Measurements from ENCODE around the gene ITSN2.
A peak's percentile ranks its signal among the peaks of the same experiment; 100 is the strongest.
"Not testable (repeated sequence)": the region's sequence is repeated elsewhere in the genome, so short reads cannot be mapped to it uniquely, and the experiment has no call there.

The ITSN2 gene

DNA sequence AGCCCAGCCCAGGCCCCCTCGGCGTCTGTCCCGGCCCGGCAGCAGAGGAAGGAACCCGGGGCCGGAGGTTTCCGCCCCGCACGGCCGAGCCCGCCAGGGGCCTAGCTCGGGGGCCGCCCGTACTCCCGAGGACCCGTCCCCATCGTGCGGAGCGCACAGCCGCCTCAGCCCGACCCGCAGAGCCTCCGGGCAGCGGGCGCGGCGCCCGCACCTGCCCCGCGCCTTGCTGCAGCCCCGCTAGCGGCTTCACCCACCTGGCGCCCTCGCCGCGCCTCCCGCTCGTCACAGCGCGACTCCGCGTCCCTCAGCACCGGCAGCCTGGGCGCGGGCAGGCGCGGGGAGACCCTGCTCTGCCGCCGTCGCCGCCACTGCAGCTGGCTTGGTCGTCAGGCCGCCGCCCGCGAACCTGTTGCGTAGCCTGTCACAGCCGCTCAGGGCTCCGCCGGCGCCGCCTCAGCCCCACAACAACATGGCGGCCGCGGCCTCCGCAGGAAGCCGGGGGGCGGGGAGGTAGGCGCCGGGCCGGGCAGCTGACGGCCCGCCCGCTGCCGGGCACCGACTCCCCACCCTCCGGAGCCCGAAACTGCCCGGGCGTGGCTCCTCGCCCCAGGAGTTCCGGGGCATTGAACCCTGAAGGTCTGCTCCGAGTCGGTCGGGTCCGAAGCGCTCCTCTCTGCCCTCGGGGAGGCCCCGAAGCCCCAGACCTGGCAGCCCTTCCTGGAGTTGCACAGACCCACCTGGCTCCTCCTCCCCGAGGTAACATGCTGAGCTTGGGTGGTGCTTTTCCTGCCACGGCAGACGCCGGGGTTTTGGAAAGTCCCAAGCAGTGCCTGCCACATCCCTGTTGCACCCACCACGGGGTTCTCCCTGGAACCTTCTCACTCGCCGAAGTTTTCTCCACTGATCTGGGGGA lies at the start of gene ITSN2:
ITSN2 (minus strand) TSS at position 487 of the 913 bp plus-strand sequence. CDS start 32,454 bp downstream, outside the sequence.
- DNase-seq = peak; percentile 91

DNA sequence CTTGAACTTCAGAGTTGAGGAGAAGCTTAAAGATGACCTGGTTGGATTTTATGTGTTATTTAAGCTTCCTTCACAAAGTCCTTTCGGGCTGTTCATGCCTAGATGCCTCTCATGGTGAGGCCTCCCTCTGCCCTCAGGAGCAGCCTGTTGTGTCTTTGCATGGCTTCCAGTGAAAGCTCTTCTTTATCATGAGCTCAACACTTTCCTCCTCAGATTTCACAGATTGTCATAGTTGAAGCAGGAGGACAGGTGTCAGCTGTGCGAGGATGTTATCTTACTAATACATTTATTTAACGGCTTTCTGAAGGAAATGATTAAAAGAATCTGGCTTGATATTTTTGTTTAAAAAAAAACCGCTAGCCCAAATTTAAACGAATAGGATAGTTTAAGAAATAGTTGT lies 48.8 kb upstream of the ITSN2 start:
- DNase-seq = peak; percentile 20

DNA sequence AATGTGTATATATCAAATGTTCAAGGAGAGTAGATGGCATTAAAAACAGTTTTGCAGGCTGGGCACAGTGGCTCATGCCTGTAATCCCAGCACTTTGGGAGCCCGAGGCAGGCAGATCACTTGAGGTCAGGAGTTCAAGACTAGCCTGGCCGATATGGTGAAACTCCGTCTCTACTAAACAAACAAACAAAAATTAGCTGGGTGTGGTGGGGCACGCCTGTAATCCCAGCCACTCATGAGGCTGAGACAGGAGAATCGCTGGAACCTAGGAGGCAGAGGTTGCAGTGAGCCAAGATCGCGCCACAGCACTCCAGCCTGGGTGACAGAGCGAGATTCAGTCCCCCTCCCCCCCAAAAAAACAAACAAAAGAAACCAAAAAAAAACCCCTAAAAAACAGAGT lies 48.4 kb upstream of the ITSN2 start:
- not testable (repeated sequence) for DNase-seq

DNA sequence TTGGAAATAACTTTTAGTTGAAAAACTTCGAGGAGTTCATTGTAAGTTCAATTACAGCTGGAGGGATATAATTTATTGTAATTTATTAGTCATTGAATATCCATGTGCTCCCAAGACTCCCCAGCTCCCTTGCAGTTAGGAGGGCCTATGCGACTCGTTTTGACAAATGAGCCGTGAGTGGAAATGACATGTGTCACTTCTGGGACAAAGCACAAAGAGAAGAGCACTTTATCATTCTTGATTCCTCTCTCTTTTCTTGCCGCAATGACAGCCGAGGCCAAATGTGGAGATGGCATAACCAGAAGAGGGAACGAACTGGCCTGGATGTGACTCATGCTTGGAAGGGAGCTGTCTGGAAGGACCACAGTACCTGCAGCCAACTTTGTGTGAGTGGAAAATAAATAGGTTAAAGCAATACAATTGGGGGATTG lies 44.2 kb upstream of the ITSN2 start:
- DNase-seq = peak; percentile 77

DNA sequence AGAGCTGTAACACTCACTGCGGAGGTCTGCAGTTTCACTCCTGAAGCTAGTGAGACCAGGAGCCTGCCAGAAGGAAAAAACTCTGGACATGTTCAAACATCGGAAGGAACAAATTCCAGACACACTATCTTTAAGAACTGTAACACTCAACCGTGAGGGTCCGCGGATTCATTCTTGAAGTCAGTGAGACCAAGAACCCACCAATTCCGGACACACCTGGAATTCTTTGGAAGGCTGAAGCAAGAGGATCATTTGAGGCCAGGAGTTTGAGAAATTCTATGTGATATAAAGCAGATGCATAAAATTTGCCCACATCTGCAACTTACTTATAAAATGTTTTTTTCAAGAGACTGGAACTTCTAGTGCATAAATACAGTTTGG lies 43.5 kb upstream of the ITSN2 start:
- DNase-seq = peak; percentile 21

DNA sequence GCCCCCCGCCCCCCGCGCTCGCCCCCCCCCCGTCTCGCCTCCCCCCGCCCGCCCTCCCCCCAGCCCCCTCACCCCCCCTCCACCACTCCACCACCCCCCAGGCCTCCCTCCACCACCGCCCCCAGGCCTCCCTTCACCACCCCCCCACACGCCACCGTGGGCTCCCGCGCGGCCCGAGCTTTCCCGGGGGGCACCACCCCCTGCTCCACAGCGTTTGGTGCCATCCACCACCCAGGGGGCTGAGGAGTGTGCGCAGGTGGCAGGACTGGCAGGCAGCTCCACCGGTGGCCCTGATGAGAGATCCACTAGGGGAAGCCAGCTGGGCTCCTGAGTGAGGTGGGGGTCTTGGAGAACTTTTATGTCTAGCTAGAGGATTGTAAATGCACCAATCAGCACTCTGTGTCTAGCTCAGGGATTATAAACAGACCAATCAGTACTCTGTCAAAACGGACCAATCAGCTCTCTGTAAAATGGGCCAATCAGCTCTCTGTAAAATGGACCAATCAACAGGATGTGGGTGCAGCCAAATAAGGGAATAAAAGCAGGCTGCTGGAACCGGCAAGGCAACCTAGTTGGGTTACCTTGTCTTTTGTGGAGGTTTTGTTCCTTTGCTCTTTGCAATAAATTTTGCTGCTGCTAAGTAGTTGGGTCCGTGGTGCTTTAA lies 43.0 kb upstream of the ITSN2 start:
- no peak for DNase-seq

DNA sequence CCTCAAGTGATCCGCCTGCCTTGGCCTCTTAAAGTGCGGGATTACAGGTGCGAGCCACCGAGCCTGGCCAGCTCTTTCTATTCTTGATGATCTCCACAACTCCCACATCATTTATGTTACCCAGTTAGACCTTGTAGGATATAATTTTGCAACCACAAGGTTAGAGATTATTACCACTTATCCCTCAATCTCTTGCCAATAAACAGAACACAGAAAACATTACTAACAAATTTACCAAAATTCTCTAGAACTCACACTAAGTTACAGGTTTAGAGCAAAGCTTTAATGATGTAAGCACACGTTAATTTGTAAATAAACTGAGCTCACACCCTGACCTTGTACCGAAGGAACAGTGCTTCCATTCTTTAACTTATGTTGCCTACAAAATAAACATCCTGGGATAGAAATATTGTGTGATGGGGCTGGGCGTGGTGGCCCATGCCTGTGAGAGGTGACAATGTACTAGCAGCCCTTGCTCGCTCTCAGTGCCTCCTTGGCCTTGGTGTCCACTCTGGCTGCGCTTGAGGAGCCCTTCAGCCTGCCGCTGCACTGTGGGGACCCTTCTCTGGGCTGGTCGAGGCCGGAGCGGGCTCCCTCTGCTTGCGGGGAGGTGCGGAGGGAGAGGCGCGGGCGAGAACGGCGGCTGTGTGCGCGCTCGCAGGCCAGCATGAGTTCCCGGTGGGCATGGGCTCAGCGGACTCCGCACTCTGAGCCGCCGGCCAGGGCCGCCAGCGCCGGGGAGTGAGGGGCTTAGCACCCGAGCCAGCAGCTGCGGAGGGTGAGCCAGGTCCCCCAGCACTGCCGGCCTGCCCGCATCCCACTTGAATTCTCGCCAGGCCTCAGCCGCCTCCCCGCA lies 42.1 kb upstream of the ITSN2 start:
- DNase-seq = peak; percentile 48

DNA sequence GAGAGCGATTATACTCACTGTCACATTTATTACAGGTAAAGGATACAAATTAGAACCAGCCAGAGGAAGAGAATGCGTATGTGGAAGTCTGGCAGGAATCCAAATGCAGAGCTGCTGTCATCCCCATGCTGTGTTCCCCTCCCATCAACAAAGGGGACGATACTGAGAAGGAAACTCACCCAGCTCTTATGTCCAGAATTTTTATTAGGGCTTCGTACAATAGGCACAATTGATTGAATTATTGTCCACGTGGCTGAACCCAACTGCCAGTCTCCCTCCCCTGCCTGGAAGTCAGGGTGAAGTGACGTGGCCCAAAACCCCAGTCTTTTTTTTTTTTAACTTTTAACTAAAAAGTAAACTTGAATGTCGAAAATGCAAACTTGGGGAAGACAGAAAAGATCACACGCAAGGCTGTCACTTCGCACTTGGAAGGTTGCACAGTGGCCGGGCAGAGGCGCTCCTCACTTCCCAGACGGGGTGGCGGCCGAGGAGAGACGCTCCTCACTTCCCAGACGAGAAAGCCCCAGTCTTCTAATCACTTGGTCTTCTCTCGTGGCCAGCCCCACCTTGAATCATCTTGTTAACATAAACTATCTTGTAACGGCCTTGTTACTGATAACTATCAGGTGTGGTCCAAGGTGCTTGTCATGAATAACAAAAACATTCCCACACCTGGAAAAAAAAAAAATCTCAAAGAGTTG lies 40.0 kb upstream of the ITSN2 start:
- DNase-seq = peak; percentile 61

DNA sequence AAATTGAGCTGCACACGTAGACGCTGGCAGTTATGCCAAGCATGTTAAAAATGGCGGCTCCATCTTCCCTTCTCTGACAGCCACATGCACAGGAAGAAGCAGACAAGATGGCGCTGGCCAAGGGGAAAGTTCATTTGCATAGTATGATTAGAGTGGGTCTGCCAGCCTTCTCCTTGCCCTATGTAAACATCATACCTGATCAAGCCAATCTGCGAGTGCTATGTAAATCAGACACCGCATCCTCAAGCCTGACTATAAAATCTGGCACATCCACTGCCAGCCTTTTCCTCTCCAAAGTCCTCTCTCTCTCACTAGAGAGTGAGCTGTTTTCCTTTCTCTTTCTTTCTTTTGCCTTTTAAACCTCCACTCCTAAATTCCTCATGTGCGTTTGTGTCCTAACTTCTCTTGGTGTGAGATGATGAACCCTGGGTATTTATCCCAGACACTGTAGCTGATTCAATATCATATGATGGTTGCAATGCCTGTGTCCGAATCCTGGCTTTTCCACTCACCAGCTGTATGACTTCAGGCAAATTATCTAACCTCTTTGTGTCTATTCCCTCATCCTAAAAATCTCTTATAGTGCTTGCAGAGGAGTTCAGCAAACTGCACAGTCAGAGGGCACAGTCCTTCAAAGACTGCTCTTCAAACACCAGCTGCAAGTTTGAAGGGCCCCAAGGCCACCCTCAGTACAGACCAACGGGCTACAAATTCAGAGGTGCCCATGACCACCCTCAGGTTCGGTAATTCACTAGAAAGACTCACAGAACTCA lies 39.3 kb upstream of the ITSN2 start:
- no peak for DNase-seq

DNA sequence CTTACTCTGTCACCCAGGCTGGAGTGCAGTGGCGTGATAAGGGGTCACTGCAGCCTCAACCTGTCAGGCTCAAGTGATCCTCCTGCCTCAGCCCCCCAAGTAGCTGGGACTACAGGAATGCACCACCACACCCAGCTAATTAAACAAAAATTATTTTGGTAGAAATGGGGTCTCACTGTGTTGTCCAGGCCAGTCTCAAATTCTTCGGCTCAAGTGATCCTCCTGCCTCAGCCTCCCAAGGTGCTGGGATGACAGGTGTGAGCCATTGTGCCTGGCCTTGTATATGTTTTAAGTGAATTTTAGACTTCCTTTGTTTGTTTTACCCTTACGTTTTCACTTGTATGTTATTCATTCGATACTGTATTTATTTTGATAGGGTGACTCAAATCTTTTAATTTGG lies 34.7 kb upstream of the ITSN2 start:
- no peak for DNase-seq

DNA sequence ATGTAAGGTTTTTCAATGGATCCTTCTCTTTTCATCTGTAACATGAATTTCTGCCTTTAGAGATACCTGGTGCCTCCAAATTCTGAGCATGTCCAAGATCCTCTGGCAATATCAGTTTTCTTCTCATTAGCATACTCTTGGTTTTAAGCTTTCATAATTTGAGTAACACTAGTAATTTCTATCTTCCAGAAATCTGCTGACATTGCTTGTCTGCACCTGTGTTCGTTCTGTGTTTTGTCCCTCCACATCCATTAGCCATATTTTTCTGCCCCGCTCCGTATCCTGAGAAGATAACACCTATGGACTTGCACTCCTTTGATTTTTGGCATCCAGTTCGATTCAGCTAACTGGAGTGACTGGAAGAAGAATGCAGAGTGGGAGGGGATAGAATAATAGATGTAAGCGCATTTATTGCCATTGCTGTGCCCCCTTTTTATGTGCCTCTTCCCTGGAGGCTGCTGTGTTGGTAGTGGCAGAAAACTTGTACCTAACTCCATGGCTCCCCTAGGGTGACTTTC lies 32.3 kb upstream of the ITSN2 start:
- DNase-seq = no peak

DNA sequence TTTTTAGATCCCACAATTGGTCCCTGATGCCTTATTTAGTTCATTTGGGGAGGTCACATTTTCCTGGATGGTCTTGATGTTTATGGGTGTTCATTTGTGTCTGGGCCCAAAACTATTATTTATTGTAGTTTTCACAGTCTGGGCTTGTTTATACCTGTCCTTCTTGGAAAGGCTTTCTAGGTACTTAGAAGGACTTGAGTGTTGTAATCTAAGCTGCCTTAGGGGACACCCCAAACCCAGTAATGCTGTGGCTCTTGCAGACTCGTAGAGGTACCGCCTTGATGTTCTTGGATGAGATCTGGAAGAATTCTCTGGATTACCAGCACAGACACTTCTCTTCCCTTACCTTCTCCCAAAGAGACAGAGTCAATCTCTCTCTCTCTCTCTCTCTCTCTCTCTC lies 25.0 kb upstream of the ITSN2 start:
- DNase-seq = no peak

DNA sequence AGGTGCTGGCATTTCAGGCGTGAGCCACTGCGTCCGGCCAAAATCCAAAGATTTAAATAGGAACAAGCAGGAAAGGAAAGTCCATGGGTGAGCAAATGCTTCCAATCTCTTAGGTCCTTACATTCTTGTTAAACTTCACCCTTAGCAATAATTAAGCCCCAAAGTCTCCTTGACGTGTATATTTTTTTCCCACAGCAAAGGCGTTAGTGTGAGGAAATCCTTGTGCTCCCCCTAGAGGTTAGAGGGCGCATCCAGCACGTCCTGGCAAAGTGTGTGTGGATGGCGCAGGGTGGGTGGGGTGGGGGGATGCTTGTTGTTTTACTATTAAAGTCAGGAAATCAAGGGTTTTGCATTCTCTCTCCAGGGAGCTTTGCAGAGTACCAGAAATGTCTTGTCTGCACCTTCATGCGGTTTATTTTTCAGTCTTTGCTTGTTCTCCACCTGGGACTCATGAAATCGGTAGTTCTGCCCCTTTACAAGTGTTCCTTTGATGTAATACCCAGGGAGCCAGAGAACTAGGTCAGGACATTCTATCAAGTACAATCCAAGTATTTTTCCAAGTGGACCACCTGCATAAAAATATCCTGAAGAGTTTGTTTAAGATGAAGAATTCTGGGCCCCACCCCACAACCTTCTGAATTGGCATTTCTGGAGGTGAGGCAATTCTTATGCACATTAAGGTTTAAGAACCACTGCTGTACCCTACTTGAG lies 22.2 kb upstream of the ITSN2 start:
- peak; percentile 86 for DNase-seq

DNA sequence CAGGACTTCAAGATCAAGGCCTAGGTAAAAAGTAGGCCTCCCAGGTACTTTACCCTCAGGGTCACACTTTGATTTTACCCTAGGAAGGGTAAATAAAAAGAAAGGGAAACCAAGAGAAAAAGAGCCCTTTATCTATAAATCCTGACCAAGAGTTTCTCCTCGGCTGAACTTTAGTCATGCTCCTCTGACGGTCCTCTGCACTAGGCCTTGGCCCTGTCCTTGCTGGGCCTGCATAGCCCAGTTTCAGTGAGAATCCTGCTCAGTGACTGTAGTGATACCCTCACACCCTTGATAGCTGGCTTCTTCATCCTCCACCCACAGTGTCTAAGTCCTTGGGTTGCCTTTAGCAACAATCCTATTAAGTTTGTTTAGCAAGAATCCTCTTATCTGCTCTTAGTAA lies 20.5 kb upstream of the ITSN2 start:
- no peak for DNase-seq

DNA sequence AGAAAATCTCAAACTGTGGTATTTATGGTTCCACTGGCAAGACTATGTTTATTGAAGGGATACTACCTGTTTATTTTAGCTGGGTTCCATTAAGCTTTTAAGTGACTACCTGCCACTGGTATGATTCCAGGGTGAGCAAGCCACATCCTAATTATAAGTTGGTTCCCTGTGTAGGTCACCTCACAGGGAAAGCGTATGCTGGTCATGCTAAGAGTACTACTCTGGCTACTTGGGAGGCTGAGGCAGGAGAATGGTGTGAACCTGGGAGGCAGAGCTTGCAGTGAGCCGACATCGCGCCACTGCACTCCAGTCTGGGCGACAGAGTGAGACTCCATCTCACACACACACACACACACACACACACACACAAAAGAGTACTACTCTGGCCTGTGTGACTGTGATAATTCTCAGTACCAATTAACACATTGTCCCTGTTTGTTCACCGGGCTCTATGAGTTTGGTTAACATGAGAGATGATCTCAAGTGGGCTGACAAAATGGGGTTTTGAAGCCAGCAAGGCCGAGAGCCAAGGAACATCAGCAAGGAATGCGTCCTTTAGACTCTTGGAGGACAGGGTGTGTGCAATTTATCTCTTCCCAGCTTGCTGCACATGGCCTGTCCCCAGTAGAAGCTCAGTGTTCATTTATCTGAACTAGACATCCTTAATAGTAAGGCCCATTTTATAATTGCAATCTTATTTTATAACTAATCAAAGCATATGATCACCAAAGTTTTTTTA lies 15.2 kb upstream of the ITSN2 start:
- DNase-seq = no peak

DNA sequence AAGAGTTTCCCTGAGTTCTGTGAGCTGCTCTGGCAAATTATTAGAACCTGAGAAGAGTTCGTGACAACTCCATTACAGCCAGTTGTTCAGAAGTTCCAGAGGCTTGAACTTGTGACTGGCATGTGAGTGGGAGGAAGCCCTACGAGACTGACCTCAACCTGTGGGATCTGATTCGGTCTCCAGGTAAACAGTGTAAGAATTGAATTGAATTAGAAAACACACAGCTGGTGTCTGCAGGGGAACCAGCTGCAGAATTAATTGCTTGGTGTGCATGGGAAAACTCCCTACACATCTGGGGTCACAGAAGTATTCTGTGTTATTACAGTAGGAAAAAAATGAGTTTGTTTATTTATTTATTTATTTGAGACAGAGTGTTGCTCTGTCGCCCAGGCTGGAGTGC lies 14.0 kb upstream of the ITSN2 start:
- DNase-seq = no peak

DNA sequence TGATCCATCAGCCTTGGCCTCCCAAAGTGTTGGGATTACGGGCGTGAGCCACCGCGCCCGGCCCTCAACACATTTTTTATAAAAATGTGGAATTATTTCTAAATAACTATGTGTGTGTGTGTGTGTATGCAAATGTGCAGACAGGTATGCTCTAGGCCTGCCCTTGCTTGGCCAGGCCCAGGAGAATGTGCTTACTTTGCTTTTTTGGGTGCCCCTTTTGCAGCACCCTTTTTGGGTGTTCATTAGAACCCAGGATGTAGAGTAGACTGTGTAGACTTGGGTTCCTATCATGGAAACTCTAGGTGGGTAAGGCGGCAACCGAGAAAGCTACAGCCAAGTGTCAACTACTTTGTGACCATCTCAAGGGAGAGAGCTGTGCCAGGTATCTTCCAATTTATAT lies 11.7 kb upstream of the ITSN2 start:
- DNase-seq = no peak

DNA sequence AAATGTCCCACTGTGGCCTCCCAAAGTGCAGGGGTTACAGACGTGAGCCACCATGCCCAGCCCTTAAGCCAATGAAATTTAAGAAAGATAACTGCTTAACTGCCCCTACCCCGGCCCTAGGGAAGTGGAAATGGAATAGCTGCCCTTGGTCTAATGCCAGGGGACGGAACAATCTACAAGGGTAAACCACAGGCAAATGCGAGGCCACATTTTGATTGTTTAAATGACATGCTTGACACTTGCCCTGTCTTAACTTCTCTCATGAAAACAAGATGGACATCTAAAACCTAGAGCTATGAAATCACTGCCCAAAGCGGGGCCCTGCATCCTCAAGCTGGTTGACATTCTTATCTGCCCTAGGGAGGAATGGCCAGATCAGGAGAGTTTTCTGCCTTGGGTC lies 5.5 kb upstream of the ITSN2 start:
- DNase-seq = no peak

DNA sequence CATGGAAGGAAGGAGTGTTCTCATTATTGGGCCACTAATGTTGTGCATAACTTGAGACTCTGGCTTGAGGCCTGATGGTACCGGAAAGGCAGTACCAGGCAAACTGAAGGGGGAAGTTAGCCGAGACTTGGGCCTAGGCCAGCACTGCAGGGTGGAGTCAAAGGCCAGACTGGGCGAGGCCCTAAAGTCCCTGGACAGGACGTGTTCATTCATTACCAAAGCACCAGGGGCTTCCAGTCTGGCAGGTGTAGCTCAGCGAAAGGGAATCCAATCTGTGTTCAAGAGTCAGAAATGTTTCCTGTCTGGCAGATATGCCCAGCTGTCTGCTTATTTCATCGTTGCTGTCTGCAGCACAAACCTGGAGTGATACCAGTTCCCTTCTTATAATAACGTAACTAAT lies 4.7 kb upstream of the ITSN2 start:
- DNase-seq = peak; percentile 30

DNA sequence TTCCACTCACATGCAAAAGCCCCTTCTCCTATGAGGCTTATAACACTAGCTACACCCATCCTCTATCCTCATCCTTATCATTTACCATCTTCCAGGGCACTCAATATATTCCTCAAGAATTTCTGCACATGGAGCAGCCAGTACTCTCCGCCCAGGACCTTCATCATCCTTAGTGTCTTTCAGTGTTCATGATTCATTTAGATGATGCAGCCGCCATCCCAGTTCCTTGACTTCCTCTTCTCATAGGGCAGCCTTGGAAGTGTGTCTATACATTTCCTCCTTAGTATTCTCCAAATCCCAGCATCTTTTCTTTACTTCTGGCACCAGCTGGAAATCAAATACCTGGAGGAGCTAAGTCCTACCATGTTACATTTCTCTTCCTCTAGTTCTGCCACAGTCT lies 3.0 kb upstream of the ITSN2 start:
- no peak for DNase-seq

Measured in eye (tissue), 1 donor.